Cardiac fibroblast (primary cell): ENCODE measurements around the gene CDRT15L2.
"Not testable (repeated sequence)": the region's sequence is repeated elsewhere in the genome, so short reads cannot be mapped to it uniquely, and the experiment has no call there.

ENCODE experiments used
- DNase-seq, 2 donors: peaks; one replicate each; pipeline versions ENCODE4 v3.0.0 to v3.0.0-alpha.2; 2010; ENCODE audit warnings: low read depth in 2 of 2
- H3K4me3 ChIP-seq, 2 donors: replicated peaks in 1 of 2; 1 replicate in 1 of 2; 2 replicates in 1 of 2; pipeline ENCODE4 v1.5.1; 2011; ENCODE audit warnings: low read depth in 2 of 2, low read length in 2 of 2, mild to moderate bottlenecking in 2 of 2, moderate library complexity in 1 of 2
- TF ChIP-seq, protein P1 (sequence below): IDR thresholded peaks from one replicate; pipeline ENCODE4 v1.5.1; 2011; ENCODE audit warnings: low read depth, mild to moderate bottlenecking, low read length, inconsistent platforms

Gene CDRT15L2

GRCh38 chr17:20611309-20611708 lies 31.8 kb downstream of the CDRT15L2 start:
- no peak for DNase-seq

DNA sequence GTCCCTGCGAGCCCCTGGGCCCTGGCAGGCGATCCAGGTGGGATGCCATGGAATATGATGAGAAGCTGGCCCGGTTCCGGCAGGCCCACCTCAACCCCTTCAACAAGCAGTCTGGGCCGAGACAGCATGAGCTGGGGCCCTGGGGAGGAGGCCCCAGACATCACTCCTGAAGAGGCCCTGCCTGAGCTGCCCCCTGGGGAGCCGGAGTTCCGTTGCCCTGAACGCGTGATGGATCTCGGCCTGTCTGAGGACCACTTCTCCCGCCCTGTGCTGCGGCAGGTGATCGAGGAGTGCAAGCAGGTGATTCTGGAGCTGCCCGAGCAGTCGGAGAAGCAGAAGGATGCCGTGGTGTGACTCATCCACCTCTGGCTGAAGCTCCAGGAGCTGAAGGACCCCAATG lies 33.1 kb downstream of the CDRT15L2 start:
- no peak overlapping the region for H3K4me3 ChIP-seq
- no peak for DNase-seq
- TF ChIP-seq, protein P1, sequence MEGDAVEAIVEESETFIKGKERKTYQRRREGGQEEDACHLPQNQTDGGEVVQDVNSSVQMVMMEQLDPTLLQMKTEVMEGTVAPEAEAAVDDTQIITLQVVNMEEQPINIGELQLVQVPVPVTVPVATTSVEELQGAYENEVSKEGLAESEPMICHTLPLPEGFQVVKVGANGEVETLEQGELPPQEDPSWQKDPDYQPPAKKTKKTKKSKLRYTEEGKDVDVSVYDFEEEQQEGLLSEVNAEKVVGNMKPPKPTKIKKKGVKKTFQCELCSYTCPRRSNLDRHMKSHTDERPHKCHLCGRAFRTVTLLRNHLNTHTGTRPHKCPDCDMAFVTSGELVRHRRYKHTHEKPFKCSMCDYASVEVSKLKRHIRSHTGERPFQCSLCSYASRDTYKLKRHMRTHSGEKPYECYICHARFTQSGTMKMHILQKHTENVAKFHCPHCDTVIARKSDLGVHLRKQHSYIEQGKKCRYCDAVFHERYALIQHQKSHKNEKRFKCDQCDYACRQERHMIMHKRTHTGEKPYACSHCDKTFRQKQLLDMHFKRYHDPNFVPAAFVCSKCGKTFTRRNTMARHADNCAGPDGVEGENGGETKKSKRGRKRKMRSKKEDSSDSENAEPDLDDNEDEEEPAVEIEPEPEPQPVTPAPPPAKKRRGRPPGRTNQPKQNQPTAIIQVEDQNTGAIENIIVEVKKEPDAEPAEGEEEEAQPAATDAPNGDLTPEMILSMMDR, result no peak

More at GRCh38 chr17:20611309-20611708, 31.8 kb downstream of the CDRT15L2 start:
- H3K4me3 ChIP-seq, result no peak overlapping the region
- TF ChIP-seq, protein P1, result no peak

DNA sequence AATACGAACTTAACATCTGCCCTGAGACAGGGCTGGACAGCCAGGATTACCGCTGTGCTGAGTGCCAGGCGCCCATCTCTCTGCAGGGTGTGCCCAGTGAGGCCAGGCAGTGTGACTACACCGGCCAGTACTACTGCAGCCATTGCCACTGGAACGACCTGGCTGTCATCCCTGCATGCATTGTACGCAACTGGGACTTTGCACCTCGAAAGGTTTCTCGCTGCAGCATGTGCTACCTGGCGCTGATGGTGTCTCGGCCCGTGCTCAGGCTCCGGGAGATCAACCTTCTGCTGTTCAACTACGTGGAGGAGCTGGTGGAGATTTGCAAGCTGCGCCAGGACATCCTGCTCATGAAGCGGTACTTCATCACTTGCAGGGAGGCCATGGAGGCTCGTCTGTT lies 33.7 kb downstream of the CDRT15L2 start:
- TF ChIP-seq, protein P1, result no peak
- DNase-seq, result no peak
- no peak overlapping the region for H3K4me3 ChIP-seq

- TF ChIP-seq, protein P1, result no peak
- no peak for DNase-seq
- H3K4me3 ChIP-seq, result no peak overlapping the region
Observed at GRCh38 chr17:20613905-20614304, 34.4 kb downstream of the CDRT15L2 start.

GRCh38 chr17:20615461-20615860 lies 35.9 kb downstream of the CDRT15L2 start:
- not testable (repeated sequence) for H3K4me3 ChIP-seq, DNase-seq
